GM10248 (cell line): ENCODE measurements around the gene MRPL16.
A peak's percentile ranks its signal among the peaks of the same experiment; 100 is the strongest.

Experiments
- CTCF ChIA-PET: fragments of 300-600 bp; sonication (Branson Sonifier 250); formaldehyde crosslinking; extraction: SDS; loops from one replicate; lab custom pipeline; 2021; ENCODE audit warnings: antibody characterized with exemption; lab: Yijun Ruan, JAX
- POLR2A ChIA-PET: fragments of 350-650 bp; sonication (Branson Sonifier 250); formaldehyde crosslinking; extraction: SDS; loops from one replicate; lab custom pipeline; 2020; ENCODE audit warnings: antibody characterized with exemption; lab: Yijun Ruan, JAX
- DNase-seq: peaks from one replicate; pipeline ENCODE4 v3.0.0; 2012; ENCODE audit errors: extremely low spot score
- CTCF ChIP-seq: IDR thresholded peaks from 2 replicates; pipeline ENCODE4 v1.5.1; 2012; ENCODE audit warnings: mild to moderate bottlenecking, low read depth; ENCODE audit errors: extremely low read depth, missing control alignments, control extremely low read depth

Gene MRPL16

GRCh38 chr11:59765068-59765735 is 45.4 kb downstream of the MRPL16 start:
- no peak for TF ChIP-seq CTCF
- DNase-seq = no peak
- CTCF ChIA-PET = interaction anchor here (1.1 to 5.3 kb wide), 3 partner anchors 11 to 36 kb away, joined by 3 to 27 read pairs (median 5); partner anchors contain the start of gene STX3
- POLR2A ChIA-PET = no interaction called here

- TF ChIP-seq CTCF = no peak
- CTCF ChIA-PET = interaction anchor here (0.9 to 1.2 kb wide), 2 partner anchors 9 to 10 kb away, joined by 3 to 4 read pairs; no protein-coding TSS in a partner anchor
- no peak for DNase-seq
Observed at GRCh38 chr11:59761993-59762392, 48.6 kb downstream of the MRPL16 start.

GRCh38 chr11:59760771-59761170 is 49.8 kb downstream of the MRPL16 start:
- TF ChIP-seq CTCF = no peak
- ChIA-PET CTCF (interaction anchor here (1.3 to 1.4 kb wide), 2 partner anchors 12 to 80 kb away, joined by 3 read pairs; no protein-coding TSS in a partner anchor), POLR2A (no interaction called here)
- no peak for DNase-seq

More at GRCh38 chr11:59761993-59762392, 48.6 kb downstream of the MRPL16 start:
- POLR2A ChIA-PET = no interaction called here

GRCh38 chr11:59759900-59760299 is 50.7 kb downstream of the MRPL16 start:
- ChIA-PET POLR2A (no interaction called here), CTCF (interaction anchor here (0.9 to 1.7 kb wide), 5 partner anchors 13 to 492 kb away, joined by 3 to 5 read pairs (median 3); partner anchors contain the start of gene MRPL16)
- TF ChIP-seq CTCF = no peak
- DNase-seq = no peak

GRCh38 chr11:59758401-59759037 is 52.1 kb downstream of the MRPL16 start:
- no peak for TF ChIP-seq CTCF
- no peak for DNase-seq
- CTCF ChIA-PET = interaction anchor here (1.7 to 3.1 kb wide), 2 partner anchors 43 to 51 kb away, joined by 5 to 14 read pairs; partner anchors contain the start of gene MRPL16
- POLR2A ChIA-PET = interaction anchor here (0.5 kb wide), 1 partner anchor 89 kb away, joined by 6 read pairs; no protein-coding TSS in a partner anchor

- POLR2A ChIA-PET = no interaction called here
- CTCF ChIA-PET = interaction anchor here (1.0 to 6.2 kb wide), 5 partner anchors 10 to 52 kb away, joined by 3 to 137 read pairs (median 4); partner anchors contain the start of gene MRPL16
- peak; percentile 46 for DNase-seq
- no peak for TF ChIP-seq CTCF
Observed at GRCh38 chr11:59756845-59757244, 53.7 kb downstream of the MRPL16 start.
